ENCODE data around the gene BCAS3.
"Not testable (repeated sequence)": the region's sequence is repeated elsewhere in the genome, so short reads cannot be mapped to it uniquely, and the experiment has no call there.

The BCAS3 gene

DNA sequence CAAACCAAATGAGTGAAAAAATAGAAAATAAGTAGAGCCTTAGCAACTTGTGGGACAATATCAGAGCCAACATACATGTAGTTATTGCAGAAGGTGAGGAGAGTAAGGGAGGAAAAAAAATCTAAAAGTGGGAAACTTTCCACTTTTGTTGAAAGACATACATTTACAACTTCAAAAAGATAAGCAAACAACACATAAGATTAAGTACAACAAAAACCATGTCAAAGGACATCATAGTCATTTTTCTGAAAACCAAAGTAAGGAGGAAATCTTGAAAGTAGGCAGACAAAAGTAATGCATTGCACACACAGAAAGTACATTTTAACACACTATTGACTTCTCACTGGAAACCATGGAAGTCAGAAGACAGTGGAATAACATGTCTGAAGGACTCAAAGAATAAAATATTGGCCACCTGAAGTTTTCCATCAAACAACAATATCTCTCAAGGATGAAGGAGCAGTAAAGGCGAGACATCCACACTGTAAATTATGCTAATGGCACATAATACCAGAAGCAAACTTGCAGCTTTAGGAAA lies 291.9 kb downstream of the BCAS3 start:
- TF ChIP-seq CTCF (IDR thresholded peaks at IDR 0.05; ENCODE audit: low read depth, low read length, missing control alignments): no peak
- no peaks in the 10 kb centered on the region for H3K27me3 ChIP-seq (replicated peaks)
- no peak overlapping the region for H3K4me3 ChIP-seq (ENCODE audit: low read depth, low read length)
- in situ Hi-C loops (cut with HindIII; ENCODE audit: low pct_ligation_motif_present, low sequenced_read_pairs): no loop called here
- no peak for DNase-seq
- no peak overlapping the region for H3K27ac ChIP-seq
- H3K36me3 ChIP-seq (replicated peaks): no peaks in the 10 kb centered on the region

DNA sequence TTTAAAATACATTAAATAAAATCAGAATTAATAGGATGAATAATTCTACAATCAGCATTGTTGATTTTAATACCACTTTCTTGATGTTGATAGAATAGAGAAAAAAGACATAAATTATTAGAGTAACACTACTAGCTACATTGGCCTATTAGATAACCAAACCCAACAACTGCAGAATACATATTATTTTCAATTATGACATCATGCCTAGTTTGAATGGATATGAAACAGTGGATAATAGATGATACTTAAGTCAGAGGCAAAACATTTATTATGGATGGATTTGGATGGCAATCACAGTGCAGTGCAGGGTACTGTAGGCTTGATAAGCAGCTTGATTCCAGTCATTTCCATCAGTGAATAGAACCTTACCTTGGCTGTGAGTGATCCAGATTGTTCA lies 293.1 kb downstream of the BCAS3 start:
- no peak for DNase-seq
- H3K4me3 ChIP-seq (ENCODE audit: low read depth, low read length): no peak overlapping the region
- in situ Hi-C loops (cut with HindIII; ENCODE audit: low pct_ligation_motif_present, low sequenced_read_pairs): no loop called here
- TF ChIP-seq CTCF (IDR thresholded peaks at IDR 0.05; ENCODE audit: low read depth, low read length, missing control alignments): no peak
- H3K36me3 ChIP-seq (replicated peaks): no peaks in the 10 kb centered on the region
- H3K27ac ChIP-seq: no peak overlapping the region
- H3K27me3 ChIP-seq (replicated peaks): no peaks in the 10 kb centered on the region

DNA sequence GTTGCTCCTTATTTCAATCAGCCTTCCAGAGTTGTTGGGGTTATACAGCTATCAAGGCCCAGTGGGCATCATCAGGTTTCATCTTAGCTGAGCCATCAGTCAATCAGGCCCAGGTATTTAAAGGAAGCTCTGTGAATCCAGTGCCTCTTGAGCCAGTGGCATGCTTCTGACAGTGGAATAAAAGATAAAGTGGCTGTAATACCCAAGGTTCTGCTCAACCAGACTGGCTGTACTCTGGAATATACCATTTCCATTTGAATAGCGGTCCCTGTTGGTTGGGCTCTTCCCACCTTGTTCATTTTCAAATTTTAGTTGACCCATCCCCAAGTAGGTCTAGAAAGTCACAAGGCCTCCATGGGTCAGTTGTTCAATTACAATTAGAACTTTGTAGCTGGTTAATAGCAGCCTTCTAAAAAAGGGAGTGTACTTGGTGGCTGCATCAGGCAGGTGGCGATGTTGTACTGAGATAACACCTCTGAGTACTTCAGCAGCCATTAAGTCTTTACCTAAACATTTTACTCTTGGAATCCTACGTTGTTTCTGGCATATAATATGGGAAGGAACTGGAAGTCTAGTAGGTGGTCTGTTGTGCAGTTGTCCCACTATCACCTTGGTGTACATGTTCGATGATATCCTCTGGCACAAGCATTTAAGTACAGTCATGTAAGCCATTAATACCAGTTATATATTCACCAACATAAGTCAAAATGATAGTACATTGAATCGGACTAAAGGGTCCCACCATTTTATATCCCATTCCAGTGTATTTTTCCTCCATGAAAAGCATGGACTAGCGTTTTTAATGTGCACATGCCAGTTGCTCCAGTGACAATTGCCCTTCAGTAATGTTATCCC lies 294.1 kb downstream of the BCAS3 start:
- peak; percentile 80 for TF ChIP-seq CTCF (IDR thresholded peaks at IDR 0.05; ENCODE audit: low read depth, low read length, missing control alignments)

GRCh38 chr17:60976861-60977260 lies 299.2 kb downstream of the BCAS3 start:
- DNase-seq; H3K4me3 ChIP-seq (ENCODE audit: low read depth, low read length); in situ Hi-C loops (cut with HindIII; ENCODE audit: low pct_ligation_motif_present, low sequenced_read_pairs); H3K36me3 ChIP-seq (replicated peaks); H3K27ac ChIP-seq; H3K27me3 ChIP-seq (replicated peaks): not testable (repeated sequence)

More for the DNA sequence above, 294.1 kb downstream of the BCAS3 start:
- in situ Hi-C loops (cut with HindIII; ENCODE audit: low pct_ligation_motif_present, low sequenced_read_pairs): no loop called here
- Histone ChIP-seq H3K36me3 (replicated peaks) (no peaks in the 10 kb centered on the region), H3K27me3 (replicated peaks) (no peaks in the 10 kb centered on the region), H3K27ac (no peak overlapping the region), H3K4me3 (ENCODE audit: low read depth, low read length) (no peak overlapping the region)
- peak; percentile 48 for DNase-seq

DNA sequence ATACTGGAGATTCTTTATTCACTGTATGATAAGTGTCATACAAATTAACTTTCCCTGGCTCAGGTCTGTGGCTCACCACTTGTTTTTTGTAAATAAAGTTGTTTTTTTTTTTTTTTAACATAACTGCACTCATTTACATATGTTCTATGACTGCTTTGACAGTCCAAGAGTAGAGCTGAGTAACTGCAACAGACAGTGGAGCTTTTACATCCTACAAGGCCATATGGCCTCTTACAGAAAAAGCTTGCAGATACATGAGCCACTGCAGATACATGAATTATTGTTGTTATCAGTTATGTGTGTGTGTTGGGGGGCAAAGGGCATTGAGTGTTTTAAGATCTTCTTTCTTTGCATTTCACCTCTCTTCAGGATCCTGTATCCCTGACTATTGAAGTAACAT lies 311.7 kb downstream of the BCAS3 start:
- Histone ChIP-seq H3K4me3 (ENCODE audit: low read depth, low read length) (no peak overlapping the region), H3K27ac (no peak overlapping the region), H3K27me3 (replicated peaks) (no peaks in the 10 kb centered on the region), H3K36me3 (replicated peaks) (no peaks in the 10 kb centered on the region)
- in situ Hi-C loops (cut with HindIII; ENCODE audit: low pct_ligation_motif_present, low sequenced_read_pairs): no loop called here
- DNase-seq: no peak
- TF ChIP-seq CTCF (IDR thresholded peaks at IDR 0.05; ENCODE audit: low read depth, low read length, missing control alignments): no peak

- no peak for TF ChIP-seq CTCF (IDR thresholded peaks at IDR 0.05; ENCODE audit: low read depth, low read length, missing control alignments)
- DNase-seq: no peak
- H3K27me3 ChIP-seq (replicated peaks): no peaks in the 10 kb centered on the region
- no peaks in the 10 kb centered on the region for H3K36me3 ChIP-seq (replicated peaks)
- in situ Hi-C loops (cut with HindIII; ENCODE audit: low pct_ligation_motif_present, low sequenced_read_pairs): no loop called here
- no peak overlapping the region for H3K27ac ChIP-seq
- H3K4me3 ChIP-seq (ENCODE audit: low read depth, low read length): no peak overlapping the region
These were observed 312.2 kb downstream of the BCAS3 start for GRCh38 chr17:60989846-60990245.

Measured in brain microvascular endothelial cell (primary cell).